ENCODE results near the gene GRM4. TPM values are rescaled to one million over a fixed set of nuclear protein-coding genes. Genes with fewer than 3 reads are reported as not detected.

GRM4 gene
- polyA plus RNA-seq, 1 experiment, result 0.06 TPM

GRCh38 chr6:34096193-34096592 is 49.7 kb downstream of the GRM4 start:
- Histone ChIP-seq H3K36me3 (ENCODE audit: control insufficient read depth, insufficient read depth, low read length) (no peaks in the 10 kb centered on the region), H3K4me3 (ENCODE audit: low read depth, low read length) (no peak overlapping the region), H3K27me3 (ENCODE audit: control insufficient read depth, insufficient read depth, low read length) (peaks cover 18% of the 10 kb centered on the region)
- DNase-seq (ENCODE audit: low read depth), result no peak
- TF ChIP-seq CTCF (IDR thresholded peaks at IDR 0.05; ENCODE audit: insufficient read depth, low read depth, low read length), result no peak
- ChIA-PET POLR2A (no interaction called here), CTCF (no interaction called here)

- POLR2A ChIA-PET, result no interaction called here
- CTCF ChIA-PET, result no interaction called here
- Histone ChIP-seq H3K36me3 (ENCODE audit: control insufficient read depth, insufficient read depth, low read length) (no peaks in the 10 kb centered on the region), H3K27me3 (ENCODE audit: control insufficient read depth, insufficient read depth, low read length) (peaks cover 18% of the 10 kb centered on the region), H3K4me3 (ENCODE audit: low read depth, low read length) (no peak overlapping the region)
- no peak for TF ChIP-seq CTCF (IDR thresholded peaks at IDR 0.05; ENCODE audit: insufficient read depth, low read depth, low read length)
- DNase-seq (ENCODE audit: low read depth), result no peak
These were observed 50.1 kb downstream of the GRM4 start for GRCh38 chr6:34095741-34096140.

- no peak for DNase-seq (ENCODE audit: low read depth)
- POLR2A ChIA-PET, result no interaction called here
- CTCF ChIA-PET, result no interaction called here
- no peak for TF ChIP-seq CTCF (IDR thresholded peaks at IDR 0.05; ENCODE audit: insufficient read depth, low read depth, low read length)
- H3K27me3 ChIP-seq (ENCODE audit: control insufficient read depth, insufficient read depth, low read length), result peaks cover 18% of the 10 kb centered on the region
- no peaks in the 10 kb centered on the region for H3K36me3 ChIP-seq (ENCODE audit: control insufficient read depth, insufficient read depth, low read length)
- H3K4me3 ChIP-seq (ENCODE audit: low read depth, low read length), result no peak overlapping the region
These were observed 50.8 kb downstream of the GRM4 start for GRCh38 chr6:34095136-34095505.

- Histone ChIP-seq H3K4me3 (ENCODE audit: low read depth, low read length) (no peak overlapping the region), H3K27me3 (ENCODE audit: control insufficient read depth, insufficient read depth, low read length) (peaks cover 16% of the 10 kb centered on the region), H3K36me3 (ENCODE audit: control insufficient read depth, insufficient read depth, low read length) (no peaks in the 10 kb centered on the region)
- ChIA-PET POLR2A (no interaction called here), CTCF (no interaction called here)
- no peak for TF ChIP-seq CTCF (IDR thresholded peaks at IDR 0.05; ENCODE audit: insufficient read depth, low read depth, low read length)
- DNase-seq (ENCODE audit: low read depth), result no peak
These were observed 51.3 kb downstream of the GRM4 start for GRCh38 chr6:34094474-34095135.

DNA sequence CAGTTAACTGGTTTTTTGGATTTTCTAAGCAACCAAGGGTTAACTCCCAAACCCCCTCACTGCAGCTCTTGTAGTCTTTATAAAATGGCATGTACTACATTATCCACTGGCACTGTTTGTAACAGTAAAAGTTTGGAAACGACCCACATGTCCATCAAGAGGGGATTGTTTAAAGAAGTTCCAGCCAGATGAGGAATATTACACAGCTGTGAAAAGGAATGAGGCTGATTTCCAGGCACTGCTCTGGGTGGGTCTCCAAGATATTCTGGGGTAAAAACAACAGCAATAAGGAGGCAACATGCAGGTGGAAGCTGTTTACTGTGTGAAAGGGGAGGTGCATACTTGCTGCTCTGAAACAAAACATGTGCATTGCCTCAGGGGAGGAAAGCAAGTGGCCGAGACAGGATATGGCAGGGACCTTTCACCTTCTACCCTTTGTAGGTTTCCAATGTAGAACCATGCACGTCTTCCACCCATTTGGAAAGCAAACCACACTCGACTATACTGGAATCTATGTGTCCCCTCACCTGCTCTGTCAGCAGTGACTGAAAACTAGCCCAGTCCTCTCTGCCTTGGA is 51.9 kb downstream of the GRM4 start:
- Histone ChIP-seq H3K4me3 (ENCODE audit: low read depth, low read length) (no peak overlapping the region), H3K27me3 (ENCODE audit: control insufficient read depth, insufficient read depth, low read length) (peaks cover 16% of the 10 kb centered on the region), H3K36me3 (ENCODE audit: control insufficient read depth, insufficient read depth, low read length) (no peaks in the 10 kb centered on the region)
- ChIA-PET POLR2A (no interaction called here), CTCF (no interaction called here)
- DNase-seq (ENCODE audit: low read depth), result no peak
- TF ChIP-seq CTCF (IDR thresholded peaks at IDR 0.05; ENCODE audit: insufficient read depth, low read depth, low read length), result no peak

All from BJ (cell line).